Caco-2 (cell line): Measurements from ENCODE around the gene MSLN. TPM values are rescaled to one million over a fixed set of nuclear protein-coding genes. Genes with fewer than 3 reads are reported as not detected.

Source experiments
- BruUV-seq: library from RNA; stranded (reverse); fragments of 400-500 nt; replicated peaks from 2 replicates; lab custom pipeline; 2021; lab: Mats Ljungman, UMichigan
- CTCF ChIA-PET: fragments of 300-600 bp; sonication (Branson Sonifier 250); formaldehyde crosslinking; loops from one replicate; lab custom pipeline; 2022; ENCODE audit warnings: antibody characterized with exemption; lab: Charles Lee
- POLR2A ChIA-PET: fragments of 300-600 bp; sonication (Branson Sonifier 250); formaldehyde crosslinking; loops from one replicate; lab custom pipeline; 2022; ENCODE audit warnings: antibody characterized with exemption; lab: Charles Lee
- DNase-seq, 2 experiments: peaks; one replicate each; pipeline versions ENCODE4 v3.0.0 to v3.0.0-alpha.2; 2020 to 2022
- H3K27me3 ChIP-seq: replicated peaks from 2 replicates; pipeline ENCODE4 v1.6.0; 2011; ENCODE audit warnings: low read length; ENCODE audit not compliant: control insufficient read depth, insufficient read depth
- H3K36me3 ChIP-seq: 2 replicates; pipeline ENCODE4 v1.5.1; 2011; ENCODE audit warnings: low read length; ENCODE audit not compliant: control insufficient read depth, insufficient read depth
- H3K4me1 ChIP-seq: fragments of 250-450 bp; sonication (Bioruptor Pico); 2 replicates; pipeline ENCODE4 v1.5.1; 2020; ENCODE audit warnings: mild to moderate bottlenecking
- H3K4me3 ChIP-seq: 2 replicates; pipeline ENCODE4 v1.5.1; 2011; ENCODE audit warnings: low read depth, mild to moderate bottlenecking, control low read depth, low read length
- H3K9me3 ChIP-seq: fragments of 250-450 bp; sonication (Bioruptor Pico); 2 replicates; pipeline ENCODE4 v1.5.1; 2020; ENCODE audit warnings: mild to moderate bottlenecking, moderate library complexity
- H3K27ac Mint-ChIP-seq: one replicate; pipeline ENCODE4 v1.8.0; 2022; ENCODE audit warnings: mixed read lengths; ENCODE audit not compliant: unreplicated experiment
- H3K27me3 Mint-ChIP-seq: one replicate; pipeline ENCODE4 v1.8.0; 2022; ENCODE audit warnings: mixed read lengths; ENCODE audit not compliant: insufficient read depth, unreplicated experiment
- H3K36me3 Mint-ChIP-seq: one replicate; pipeline ENCODE4 v1.8.0; 2022; ENCODE audit warnings: mild to moderate bottlenecking, mixed read lengths; ENCODE audit not compliant: insufficient read depth, unreplicated experiment
- H3K4me1 Mint-ChIP-seq: one replicate; pipeline ENCODE4 v1.8.0; 2022; ENCODE audit warnings: low read depth, mixed read lengths; ENCODE audit not compliant: unreplicated experiment
- H3K4me3 Mint-ChIP-seq: one replicate; pipeline ENCODE4 v1.8.0; 2022; ENCODE audit warnings: mild to moderate bottlenecking, moderate library complexity, mixed read lengths; ENCODE audit not compliant: unreplicated experiment
- H3K9me3 Mint-ChIP-seq: one replicate; pipeline ENCODE4 v1.8.0; 2022; ENCODE audit warnings: mixed read lengths; ENCODE audit not compliant: unreplicated experiment
- intact Hi-C: fragments of 100-400 bp; cut with micrococcal nuclease; formaldehyde crosslinking; loops from one replicate; pipeline ENCODE4 v1.10.0; 2022; ENCODE audit not compliant: unreplicated experiment
- total RNA-seq: library from RNA; stranded (reverse); gene quantifications from 2 replicates; pipeline ENCODE4 v1.2.3, GENCODE V29; 2022
- TF ChIP-seq, protein P1 (sequence below), 2 experiments: fragments of 200-600 bp in 1 of 2; IDR thresholded peaks; 1 replicate in 1 of 2; 2 replicates in 1 of 2; pipeline versions ENCODE4 v1.5.1 to v1.8.0; 2011 to 2022; ENCODE audit warnings: antibody characterized with exemption in 1 of 2, control low read depth in 1 of 2, inconsistent platforms in 1 of 2, low read depth in 1 of 2, low read length in 1 of 2, mild to moderate bottlenecking in 1 of 2, moderate library complexity in 1 of 2; ENCODE audit not compliant: insufficient read depth in 1 of 2, severe bottlenecking in 1 of 2, unreplicated experiment in 1 of 2

Gene MSLN
- total RNA-seq, 1 experiment from 2014 or later, result 0.36 TPM

DNA sequence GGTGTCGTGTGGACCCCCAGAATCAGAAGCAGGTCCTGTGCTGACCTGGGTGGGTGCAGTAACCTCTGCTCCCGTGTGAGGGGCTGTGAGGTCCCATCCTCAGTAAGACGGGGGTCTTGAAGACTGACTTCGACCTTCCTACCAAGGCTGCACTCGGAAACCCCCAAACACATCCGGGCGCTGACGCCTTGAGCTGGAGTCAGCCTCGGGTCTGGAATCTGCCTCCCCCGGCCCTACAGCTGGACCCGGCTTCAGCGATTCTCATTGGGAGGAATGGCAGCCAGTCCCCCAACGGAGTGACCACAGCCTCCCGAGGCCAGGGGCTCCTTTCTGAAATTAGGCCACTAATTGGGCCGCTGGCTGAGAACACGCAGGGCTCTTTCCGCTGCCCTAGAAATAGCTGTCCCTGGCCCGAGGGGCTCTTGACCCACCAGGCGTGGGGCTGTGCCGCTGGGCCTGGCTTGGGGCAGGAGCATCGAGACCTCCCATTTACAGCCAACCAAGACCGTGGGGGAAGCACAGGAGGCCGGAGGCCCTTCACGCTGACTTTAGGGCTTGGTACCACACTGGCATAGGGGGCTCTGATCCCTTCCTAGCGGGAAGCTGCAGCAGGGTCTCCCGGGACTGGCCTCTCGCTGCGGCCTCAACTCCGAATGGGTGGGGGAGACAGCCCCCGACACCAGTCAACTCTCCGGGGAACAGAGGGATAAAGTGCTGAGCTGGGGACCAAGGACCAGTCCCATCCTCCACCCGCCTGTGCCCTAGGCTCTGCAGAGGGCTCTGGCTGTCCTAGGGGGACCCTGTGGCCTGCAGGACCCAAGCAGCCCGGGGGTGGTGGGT lies 42.6 kb downstream of the MSLN start:
- no peaks in the 10 kb centered on the region for H3K27me3 Mint-ChIP-seq
- TF ChIP-seq, protein P1, sequence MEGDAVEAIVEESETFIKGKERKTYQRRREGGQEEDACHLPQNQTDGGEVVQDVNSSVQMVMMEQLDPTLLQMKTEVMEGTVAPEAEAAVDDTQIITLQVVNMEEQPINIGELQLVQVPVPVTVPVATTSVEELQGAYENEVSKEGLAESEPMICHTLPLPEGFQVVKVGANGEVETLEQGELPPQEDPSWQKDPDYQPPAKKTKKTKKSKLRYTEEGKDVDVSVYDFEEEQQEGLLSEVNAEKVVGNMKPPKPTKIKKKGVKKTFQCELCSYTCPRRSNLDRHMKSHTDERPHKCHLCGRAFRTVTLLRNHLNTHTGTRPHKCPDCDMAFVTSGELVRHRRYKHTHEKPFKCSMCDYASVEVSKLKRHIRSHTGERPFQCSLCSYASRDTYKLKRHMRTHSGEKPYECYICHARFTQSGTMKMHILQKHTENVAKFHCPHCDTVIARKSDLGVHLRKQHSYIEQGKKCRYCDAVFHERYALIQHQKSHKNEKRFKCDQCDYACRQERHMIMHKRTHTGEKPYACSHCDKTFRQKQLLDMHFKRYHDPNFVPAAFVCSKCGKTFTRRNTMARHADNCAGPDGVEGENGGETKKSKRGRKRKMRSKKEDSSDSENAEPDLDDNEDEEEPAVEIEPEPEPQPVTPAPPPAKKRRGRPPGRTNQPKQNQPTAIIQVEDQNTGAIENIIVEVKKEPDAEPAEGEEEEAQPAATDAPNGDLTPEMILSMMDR (IDR thresholded peaks at IDR 0.05; ENCODE audit: insufficient read depth in 1 of 2, low read depth in 1 of 2, low read length in 1 of 2, severe bottlenecking in 1 of 2, unreplicated experiment in 1 of 2), result no peak
- Histone ChIP-seq H3K4me3 (no peak overlapping the region), H3K36me3 (no peaks in the 10 kb centered on the region), H3K4me1 (peaks cover 9% of the 10 kb centered on the region), H3K27me3 (no peaks in the 10 kb centered on the region), H3K9me3 (no peaks in the 10 kb centered on the region)
- intact Hi-C loops, result no loop called here
- H3K9me3 Mint-ChIP-seq, result no peaks in the 10 kb centered on the region
- peaks cover 28% of the 10 kb centered on the region for H3K36me3 Mint-ChIP-seq
- no peak for DNase-seq
- no peak overlapping the region for H3K4me3 Mint-ChIP-seq
- H3K27ac Mint-ChIP-seq, result no peak overlapping the region
- CTCF ChIA-PET, result interaction anchor here (1.0 kb wide), 1 partner anchor 91 kb away, joined by 10 read pairs; no protein-coding TSS in a partner anchor
- no peaks in the 10 kb centered on the region for H3K4me1 Mint-ChIP-seq
- no TSS peak for BruUV-seq
- POLR2A ChIA-PET, result interaction anchor here (2.1 kb wide), 1 partner anchor 15 kb away, joined by 8 read pairs; the partner anchor contains the start of genes CHTF18 and RPUSD1

DNA sequence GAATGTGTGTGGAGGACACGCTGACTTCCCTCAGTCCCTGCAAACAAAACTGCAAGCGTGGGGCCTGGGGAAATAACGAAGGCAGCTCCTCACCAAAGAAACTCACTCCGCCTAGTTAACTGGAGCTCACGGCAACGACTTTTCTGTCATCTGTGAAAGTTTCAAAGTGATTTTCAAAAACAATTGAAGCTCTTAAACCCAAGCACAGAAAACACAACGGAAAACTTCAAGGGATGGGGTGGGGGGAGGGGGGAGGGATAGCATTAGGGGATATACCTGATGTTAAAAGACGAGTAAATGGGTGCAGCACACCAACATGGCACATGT lies 43.2 kb downstream of the MSLN start:
- Mint-ChIP-seq H3K4me3 (no peak overlapping the region), H3K27ac (no peak overlapping the region), H3K4me1 (no peaks in the 10 kb centered on the region), H3K27me3 (no peaks in the 10 kb centered on the region), H3K36me3 (peaks cover 22% of the 10 kb centered on the region), H3K9me3 (no peaks in the 10 kb centered on the region)
- intact Hi-C loops, result no loop called here
- no peaks in the 10 kb centered on the region for H3K27me3 ChIP-seq
- DNase-seq, result no peak
- ChIA-PET CTCF (interaction anchor here (1.0 kb wide), 1 partner anchor 91 kb away, joined by 10 read pairs; no protein-coding TSS in a partner anchor), POLR2A (interaction anchor here (2.1 kb wide), 1 partner anchor 15 kb away, joined by 8 read pairs; the partner anchor contains the start of genes CHTF18 and RPUSD1)
- TF ChIP-seq, protein P1 (IDR thresholded peaks at IDR 0.05; ENCODE audit: insufficient read depth in 1 of 2, low read depth in 1 of 2, low read length in 1 of 2, severe bottlenecking in 1 of 2, unreplicated experiment in 1 of 2), result no peak
- peaks cover 9% of the 10 kb centered on the region for H3K4me1 ChIP-seq
- H3K4me3 ChIP-seq, result no peak overlapping the region
- no peaks in the 10 kb centered on the region for H3K9me3 ChIP-seq
- no TSS peak for BruUV-seq
- no peaks in the 10 kb centered on the region for H3K36me3 ChIP-seq

DNA sequence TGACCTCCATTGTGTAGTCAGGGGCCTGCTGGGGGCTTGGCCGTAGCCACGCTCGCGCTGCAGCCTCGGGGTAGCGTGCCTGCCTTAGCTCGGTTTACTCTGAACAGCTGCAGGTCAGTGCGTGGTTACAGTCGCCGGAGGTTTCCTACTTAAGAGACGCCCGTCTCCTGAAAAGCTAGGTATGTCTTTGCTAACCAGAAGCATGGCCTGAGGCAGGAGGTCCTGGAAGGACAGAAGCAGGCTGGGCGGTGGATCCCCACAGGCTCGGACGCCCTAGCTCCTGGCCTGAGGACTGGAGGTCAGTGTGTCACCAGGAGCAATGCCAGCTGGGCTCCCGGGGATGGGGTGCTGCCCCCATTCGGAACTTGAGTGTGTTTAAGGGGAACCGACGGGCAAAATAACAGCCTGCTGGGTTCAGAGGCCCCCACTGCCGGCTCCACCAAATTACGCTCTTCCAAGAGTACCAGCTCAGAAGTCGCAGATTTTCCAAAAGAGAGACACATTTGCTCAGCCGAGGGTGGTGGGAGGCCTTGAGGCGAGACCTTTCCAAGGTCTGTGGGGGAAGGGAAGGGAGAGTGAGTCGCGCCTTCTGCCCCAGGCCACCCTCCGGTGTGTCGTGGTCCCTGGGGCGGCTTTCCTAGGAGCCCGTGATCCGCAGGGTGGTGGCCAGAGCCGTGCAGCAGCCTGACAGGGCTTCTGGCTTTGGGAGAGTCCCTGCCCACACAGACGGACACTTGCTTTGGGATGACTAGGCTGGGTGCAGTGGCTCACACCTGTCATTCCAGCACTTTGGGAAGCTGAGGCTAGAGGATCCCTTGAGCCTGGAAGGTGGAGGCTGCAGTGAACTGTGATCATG lies 43.9 kb downstream of the MSLN start:
- TF ChIP-seq, protein P1 (IDR thresholded peaks at IDR 0.05; ENCODE audit: insufficient read depth in 1 of 2, low read depth in 1 of 2, low read length in 1 of 2, severe bottlenecking in 1 of 2, unreplicated experiment in 1 of 2), result no peak
- no peak for DNase-seq
- Mint-ChIP-seq H3K4me1 (no peaks in the 10 kb centered on the region), H3K27ac (peak overlapping the region; percentile 21), H3K27me3 (no peaks in the 10 kb centered on the region), H3K4me3 (no peak overlapping the region), H3K36me3 (peaks cover 18% of the 10 kb centered on the region), H3K9me3 (no peaks in the 10 kb centered on the region)
- BruUV-seq, result no TSS peak
- intact Hi-C loops, result no loop called here
- ChIA-PET POLR2A (interaction anchor here (2.1 kb wide), 1 partner anchor 16 kb away, joined by 8 read pairs; the partner anchor contains the start of genes CHTF18 and RPUSD1), CTCF (interaction anchor here (1.0 kb wide), 1 partner anchor 92 kb away, joined by 10 read pairs; no protein-coding TSS in a partner anchor)
- Histone ChIP-seq H3K27me3 (no peaks in the 10 kb centered on the region), H3K4me3 (no peak overlapping the region), H3K9me3 (no peaks in the 10 kb centered on the region), H3K4me1 (peaks cover 9% of the 10 kb centered on the region), H3K36me3 (no peaks in the 10 kb centered on the region)
